DOHH2 (cell line): ENCODE data around the gene MAP6.

Source experiments
- EZH2phosphoT487 ChIP-seq: fragments of 200-600 bp; sonication (generic); IDR thresholded peaks from 2 replicates; pipeline ENCODE4 v1.6.1; 2017; ENCODE audit warnings: borderline replicate concordance, mild to moderate bottlenecking, antibody characterized with exemption, low read length, moderate library complexity, mixed read lengths
- TF ChIP-seq, protein P1 (sequence below): fragments of 200-600 bp; sonication (generic); IDR thresholded peaks from one replicate; pipeline ENCODE4 v1.5.1; 2014; ENCODE audit warnings: antibody characterized with exemption, mild to moderate bottlenecking, low read depth, low read length; ENCODE audit not compliant: poor library complexity, severe bottlenecking

DNA sequence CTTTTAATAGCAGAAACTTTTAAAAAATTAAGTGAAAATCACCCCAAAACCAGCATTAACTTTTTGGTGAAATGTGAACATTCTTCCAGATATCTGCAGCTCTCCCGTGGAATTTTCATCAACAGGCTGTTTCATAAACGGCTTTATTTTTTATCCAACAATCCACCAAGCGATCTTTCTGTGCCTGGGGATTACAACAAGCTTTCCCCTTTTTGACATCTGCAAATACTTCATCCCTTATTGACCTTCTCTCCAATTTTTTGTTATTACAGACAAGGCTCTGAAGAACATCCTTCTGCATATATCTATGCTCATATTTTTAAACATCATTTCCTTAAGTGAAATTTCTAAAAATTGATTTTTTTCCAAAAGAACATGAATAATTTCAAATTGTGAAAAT, 112.6 kb downstream of the MAP6 start:
- TF ChIP-seq, protein P1, sequence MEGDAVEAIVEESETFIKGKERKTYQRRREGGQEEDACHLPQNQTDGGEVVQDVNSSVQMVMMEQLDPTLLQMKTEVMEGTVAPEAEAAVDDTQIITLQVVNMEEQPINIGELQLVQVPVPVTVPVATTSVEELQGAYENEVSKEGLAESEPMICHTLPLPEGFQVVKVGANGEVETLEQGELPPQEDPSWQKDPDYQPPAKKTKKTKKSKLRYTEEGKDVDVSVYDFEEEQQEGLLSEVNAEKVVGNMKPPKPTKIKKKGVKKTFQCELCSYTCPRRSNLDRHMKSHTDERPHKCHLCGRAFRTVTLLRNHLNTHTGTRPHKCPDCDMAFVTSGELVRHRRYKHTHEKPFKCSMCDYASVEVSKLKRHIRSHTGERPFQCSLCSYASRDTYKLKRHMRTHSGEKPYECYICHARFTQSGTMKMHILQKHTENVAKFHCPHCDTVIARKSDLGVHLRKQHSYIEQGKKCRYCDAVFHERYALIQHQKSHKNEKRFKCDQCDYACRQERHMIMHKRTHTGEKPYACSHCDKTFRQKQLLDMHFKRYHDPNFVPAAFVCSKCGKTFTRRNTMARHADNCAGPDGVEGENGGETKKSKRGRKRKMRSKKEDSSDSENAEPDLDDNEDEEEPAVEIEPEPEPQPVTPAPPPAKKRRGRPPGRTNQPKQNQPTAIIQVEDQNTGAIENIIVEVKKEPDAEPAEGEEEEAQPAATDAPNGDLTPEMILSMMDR = no peak
- TF ChIP-seq EZH2phosphoT487 = no peak
